HL-60 (cell line): Measurements from ENCODE around the gene STK17B.

Experiments used
- DNase-seq, 2 experiments: peaks; one replicate each; pipeline ENCODE4 v3.0.0-alpha.2; 2010 to 2020; ENCODE audit warnings: low read depth in 1 of 2, low spot score in 1 of 2
- H3K27ac ChIP-seq: fragments of 250-450 bp; sonication (Bioruptor Pico); replicated peaks from 2 replicates; pipeline ENCODE4 v1.5.1; 2020; ENCODE audit warnings: mild to moderate bottlenecking, moderate library complexity
- H3K27me3 ChIP-seq: fragments of 250-450 bp; sonication (Bioruptor Pico); 2 replicates; pipeline ENCODE4 v1.5.1; 2021; ENCODE audit warnings: mild to moderate bottlenecking, moderate library complexity; ENCODE audit not compliant: insufficient read depth, poor library complexity, severe bottlenecking
- H3K4me3 ChIP-seq: replicated peaks from 2 replicates; pipeline ENCODE4 v1.5.1; 2011; ENCODE audit warnings: mild to moderate bottlenecking, control low read depth, low read length; ENCODE audit not compliant: insufficient read depth
- GABPA ChIP-seq: IDR thresholded peaks from 2 replicates; pipeline ENCODE4 v1.6.1; 2012; ENCODE audit warnings: low read depth
- POLR2AphosphoS5 ChIP-seq: IDR thresholded peaks from 2 replicates; pipeline ENCODE4 v1.6.1; 2012; ENCODE audit warnings: low read depth
- SPI1 ChIP-seq: IDR thresholded peaks from 2 replicates; pipeline ENCODE4 v1.6.1; 2012; ENCODE audit warnings: low read depth, mild to moderate bottlenecking, borderline replicate concordance
- TF ChIP-seq, protein P1 (sequence below): IDR thresholded peaks from one replicate; pipeline ENCODE4 v1.5.1; 2011; ENCODE audit warnings: low read length, control low read depth, inconsistent platforms; ENCODE audit not compliant: insufficient read depth
- TF ChIP-seq, protein P2 (sequence below): IDR thresholded peaks from 2 replicates; pipeline ENCODE4 v1.6.1; 2012; ENCODE audit warnings: low read depth; ENCODE audit not compliant: insufficient replicate concordance

Gene STK17B

DNA sequence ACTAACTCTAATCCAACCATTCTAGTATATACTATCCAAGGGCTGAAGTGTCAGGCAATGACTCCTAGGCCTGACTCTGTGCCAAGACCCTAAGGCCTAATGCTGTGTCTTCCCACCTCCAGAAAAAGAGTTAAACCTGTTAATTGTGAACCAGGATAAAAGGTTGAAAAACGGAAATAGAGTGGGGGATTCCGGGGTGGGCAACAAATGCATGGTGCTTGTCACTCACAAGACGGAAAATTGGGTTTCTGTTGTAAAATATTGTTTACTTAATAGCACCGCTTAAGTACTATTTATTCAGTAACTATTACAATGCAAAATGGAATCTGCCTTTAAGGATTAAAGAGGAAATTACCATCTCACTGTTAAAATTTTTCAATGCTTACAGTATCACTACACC, 3.2 kb downstream of the STK17B start:
- no peak for DNase-seq
- no peaks in the 10 kb centered on the region for H3K27me3 ChIP-seq
- TF ChIP-seq SPI1, result no peak
- TF ChIP-seq, protein P1, sequence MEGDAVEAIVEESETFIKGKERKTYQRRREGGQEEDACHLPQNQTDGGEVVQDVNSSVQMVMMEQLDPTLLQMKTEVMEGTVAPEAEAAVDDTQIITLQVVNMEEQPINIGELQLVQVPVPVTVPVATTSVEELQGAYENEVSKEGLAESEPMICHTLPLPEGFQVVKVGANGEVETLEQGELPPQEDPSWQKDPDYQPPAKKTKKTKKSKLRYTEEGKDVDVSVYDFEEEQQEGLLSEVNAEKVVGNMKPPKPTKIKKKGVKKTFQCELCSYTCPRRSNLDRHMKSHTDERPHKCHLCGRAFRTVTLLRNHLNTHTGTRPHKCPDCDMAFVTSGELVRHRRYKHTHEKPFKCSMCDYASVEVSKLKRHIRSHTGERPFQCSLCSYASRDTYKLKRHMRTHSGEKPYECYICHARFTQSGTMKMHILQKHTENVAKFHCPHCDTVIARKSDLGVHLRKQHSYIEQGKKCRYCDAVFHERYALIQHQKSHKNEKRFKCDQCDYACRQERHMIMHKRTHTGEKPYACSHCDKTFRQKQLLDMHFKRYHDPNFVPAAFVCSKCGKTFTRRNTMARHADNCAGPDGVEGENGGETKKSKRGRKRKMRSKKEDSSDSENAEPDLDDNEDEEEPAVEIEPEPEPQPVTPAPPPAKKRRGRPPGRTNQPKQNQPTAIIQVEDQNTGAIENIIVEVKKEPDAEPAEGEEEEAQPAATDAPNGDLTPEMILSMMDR, result no peak
- no peak for TF ChIP-seq GABPA
- TF ChIP-seq POLR2AphosphoS5, result no peak
- H3K27ac ChIP-seq, result peak overlapping the region; percentile 95
- H3K4me3 ChIP-seq, result peak overlapping the region; percentile 66

DNA sequence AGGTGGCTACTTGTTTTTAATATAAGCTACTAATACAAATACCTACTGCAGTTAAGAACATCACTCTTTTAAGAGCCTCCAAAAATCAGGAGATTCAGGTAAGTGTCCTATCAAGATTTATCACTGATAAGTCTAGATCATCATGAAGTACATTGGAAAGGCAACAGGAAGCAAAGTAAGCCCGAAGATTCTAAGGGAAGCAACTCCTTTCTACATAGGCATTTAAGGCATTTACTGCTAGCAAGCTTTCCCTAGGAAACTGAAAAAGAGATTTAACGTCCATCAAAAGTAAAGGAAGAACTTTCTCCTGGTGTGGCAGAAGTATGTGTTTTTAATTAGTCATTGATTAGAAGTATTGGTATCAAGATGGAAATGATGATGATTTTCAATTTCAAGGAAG, 3.7 kb downstream of the STK17B start:
- H3K27me3 ChIP-seq, result no peaks in the 10 kb centered on the region
- no peak for DNase-seq
- peak overlapping the region; percentile 95 for H3K27ac ChIP-seq
- H3K4me3 ChIP-seq, result peak overlapping the region; percentile 66
- TF ChIP-seq POLR2AphosphoS5 (no peak), GABPA (no peak), SPI1 (no peak)
- TF ChIP-seq, protein P2, sequence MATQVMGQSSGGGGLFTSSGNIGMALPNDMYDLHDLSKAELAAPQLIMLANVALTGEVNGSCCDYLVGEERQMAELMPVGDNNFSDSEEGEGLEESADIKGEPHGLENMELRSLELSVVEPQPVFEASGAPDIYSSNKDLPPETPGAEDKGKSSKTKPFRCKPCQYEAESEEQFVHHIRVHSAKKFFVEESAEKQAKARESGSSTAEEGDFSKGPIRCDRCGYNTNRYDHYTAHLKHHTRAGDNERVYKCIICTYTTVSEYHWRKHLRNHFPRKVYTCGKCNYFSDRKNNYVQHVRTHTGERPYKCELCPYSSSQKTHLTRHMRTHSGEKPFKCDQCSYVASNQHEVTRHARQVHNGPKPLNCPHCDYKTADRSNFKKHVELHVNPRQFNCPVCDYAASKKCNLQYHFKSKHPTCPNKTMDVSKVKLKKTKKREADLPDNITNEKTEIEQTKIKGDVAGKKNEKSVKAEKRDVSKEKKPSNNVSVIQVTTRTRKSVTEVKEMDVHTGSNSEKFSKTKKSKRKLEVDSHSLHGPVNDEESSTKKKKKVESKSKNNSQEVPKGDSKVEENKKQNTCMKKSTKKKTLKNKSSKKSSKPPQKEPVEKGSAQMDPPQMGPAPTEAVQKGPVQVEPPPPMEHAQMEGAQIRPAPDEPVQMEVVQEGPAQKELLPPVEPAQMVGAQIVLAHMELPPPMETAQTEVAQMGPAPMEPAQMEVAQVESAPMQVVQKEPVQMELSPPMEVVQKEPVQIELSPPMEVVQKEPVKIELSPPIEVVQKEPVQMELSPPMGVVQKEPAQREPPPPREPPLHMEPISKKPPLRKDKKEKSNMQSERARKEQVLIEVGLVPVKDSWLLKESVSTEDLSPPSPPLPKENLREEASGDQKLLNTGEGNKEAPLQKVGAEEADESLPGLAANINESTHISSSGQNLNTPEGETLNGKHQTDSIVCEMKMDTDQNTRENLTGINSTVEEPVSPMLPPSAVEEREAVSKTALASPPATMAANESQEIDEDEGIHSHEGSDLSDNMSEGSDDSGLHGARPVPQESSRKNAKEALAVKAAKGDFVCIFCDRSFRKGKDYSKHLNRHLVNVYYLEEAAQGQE, result no peak
- TF ChIP-seq, protein P1, result no peak

DNA sequence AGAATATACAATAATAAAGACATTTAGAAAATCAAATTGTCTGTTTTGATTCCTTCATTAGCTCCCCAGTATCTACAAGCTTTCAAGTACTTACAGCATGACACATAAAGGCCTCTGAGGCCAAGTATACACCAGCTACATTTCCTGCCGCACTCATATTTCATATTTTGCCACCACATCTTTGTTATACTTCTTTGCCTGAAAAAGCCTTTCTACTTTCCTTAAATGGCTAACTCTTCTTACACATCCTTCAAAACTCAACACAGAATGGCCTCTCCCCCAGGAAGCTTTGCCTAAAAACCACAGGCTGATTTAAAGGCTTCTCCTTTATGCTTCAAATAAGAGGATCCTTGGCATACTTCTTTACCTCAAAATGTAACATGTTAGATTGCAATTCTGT, 4.5 kb downstream of the STK17B start:
- H3K4me3 ChIP-seq, result peak overlapping the region; percentile 66
- DNase-seq, result peak in 1 of 2 experiments; percentile 36
- H3K27me3 ChIP-seq, result no peaks in the 10 kb centered on the region
- peak overlapping the region; percentile 95 for H3K27ac ChIP-seq
- TF ChIP-seq POLR2AphosphoS5 (no peak), GABPA (no peak), SPI1 (peak; percentile 33; the same call in 1 of the 2 replicates)
- TF ChIP-seq, protein P1, result no peak
- TF ChIP-seq, protein P2, result no peak

DNA sequence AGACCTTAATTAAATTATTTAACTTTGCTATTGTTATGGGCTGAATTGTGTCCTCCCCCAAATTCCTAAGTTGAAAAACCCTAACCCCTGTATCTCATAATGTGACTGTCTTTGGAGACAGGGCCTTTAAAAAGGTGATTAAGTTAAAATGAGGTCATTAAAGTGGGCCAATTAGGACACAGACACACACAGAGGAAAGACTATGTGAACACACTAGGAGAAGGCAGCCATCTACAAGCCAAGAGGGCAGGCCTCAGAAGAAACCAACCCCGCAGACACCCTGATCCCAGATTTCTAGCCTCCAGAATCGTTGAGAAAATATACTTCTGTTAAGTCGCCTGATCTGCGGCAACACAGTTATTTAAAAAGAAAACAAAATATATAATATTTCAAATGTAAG, 6.4 kb downstream of the STK17B start:
- TF ChIP-seq SPI1 (no peak), GABPA (no peak), POLR2AphosphoS5 (no peak)
- TF ChIP-seq, protein P2, result no peak
- TF ChIP-seq, protein P1, result no peak
- Histone ChIP-seq H3K4me3 (no peak overlapping the region), H3K27ac (no peak overlapping the region), H3K27me3 (no peaks in the 10 kb centered on the region)
- no peak for DNase-seq
